Upper lobe of right lung (tissue), 1 donor: ENCODE results near the gene SLC6A13. TPM values are rescaled to one million over a fixed set of nuclear protein-coding genes. Genes with fewer than 3 reads are reported as not detected.

ENCODE experiments used
- ATAC-seq: fragments of 200-7000 bp; cut with Tn5 transposase; one replicate; pipeline ENCODE4 v1.9.1; 2020; ENCODE audit warnings: mild to moderate bottlenecking, moderate library complexity
- DNase-seq: peaks from one replicate; pipeline ENCODE4 v3.0.0-alpha.2; 2020
- H3K27ac ChIP-seq: fragments of 200-600 bp; one replicate; pipeline ENCODE4 v1.8.0; 2022
- H3K27me3 ChIP-seq: fragments of 200-600 bp; one replicate; pipeline ENCODE4 v1.8.0; 2022; ENCODE audit warnings: mild to moderate bottlenecking
- H3K36me3 ChIP-seq: fragments of 200-600 bp; one replicate; pipeline ENCODE4 v1.8.0; 2022
- H3K4me1 ChIP-seq: fragments of 200-600 bp; one replicate; pipeline ENCODE4 v1.8.0; 2022
- H3K4me3 ChIP-seq: fragments of 200-600 bp; one replicate; pipeline ENCODE4 v1.8.0; 2022; ENCODE audit warnings: mild to moderate bottlenecking
- H3K9me3 ChIP-seq: fragments of 200-600 bp; one replicate; pipeline ENCODE4 v1.8.0; 2022
- CTCF ChIP-seq: fragments of 200-600 bp; IDR thresholded peaks from one replicate; pipeline ENCODE4 v1.8.0; 2022; ENCODE audit warnings: antibody characterized with exemption
- intact Hi-C: fragments of 100-400 bp; cut with DNase I; formaldehyde crosslinking; loops from one replicate; pipeline ENCODE4 v1.11.0; 2022
- total RNA-seq: library from RNA; stranded (reverse); fragmentation: NEBNext Ultra II Directional; extraction: Animal tissue kit (Norgen Biotek cat#: 25700); gene quantifications from one replicate; pipeline ENCODE4 v1.2.1, GENCODE V29; 2021
- donor health status: DM: no; HTN: yes; CAD: no; lungs with severe emphysema.

Gene SLC6A13
- total RNA-seq, 1 donor from 2014 or later: 3.9 TPM

- Histone ChIP-seq H3K4me3 (no peak overlapping the region), H3K36me3 (no peaks in the 10 kb centered on the region), H3K9me3 (no peaks in the 10 kb centered on the region), H3K27ac (no peak overlapping the region), H3K27me3 (peaks cover 6% of the 10 kb centered on the region), H3K4me1 (no peaks in the 10 kb centered on the region)
- TF ChIP-seq CTCF: no peak
- intact Hi-C loops: no loop called here
- no peak for ATAC-seq
- no peak for DNase-seq
Observed at GRCh38 chr12:254912-255311, 7.7 kb downstream of the SLC6A13 start.

GRCh38 chr12:254039-254438 is 8.6 kb downstream of the SLC6A13 start:
- intact Hi-C loops: no loop called here
- Histone ChIP-seq H3K4me1 (no peaks in the 10 kb centered on the region), H3K36me3 (no peaks in the 10 kb centered on the region), H3K4me3 (no peak overlapping the region), H3K9me3 (no peaks in the 10 kb centered on the region), H3K27me3 (peaks cover 6% of the 10 kb centered on the region), H3K27ac (no peak overlapping the region)
- no peak for ATAC-seq
- no peak for DNase-seq
- no peak for TF ChIP-seq CTCF

- intact Hi-C loops: no loop called here
- no peak overlapping the region for H3K4me3 ChIP-seq
- H3K27me3 ChIP-seq: peaks cover 6% of the 10 kb centered on the region
- no peak for DNase-seq
- no peaks in the 10 kb centered on the region for H3K4me1 ChIP-seq
- no peak overlapping the region for H3K27ac ChIP-seq
- TF ChIP-seq CTCF: no peak
- H3K36me3 ChIP-seq: no peaks in the 10 kb centered on the region
- no peak for ATAC-seq
- H3K9me3 ChIP-seq: no peaks in the 10 kb centered on the region
Observed at GRCh38 chr12:253116-253831, 9.4 kb downstream of the SLC6A13 start.

GRCh38 chr12:252636-253035 is 10.0 kb downstream of the SLC6A13 start:
- Histone ChIP-seq H3K36me3 (no peaks in the 10 kb centered on the region), H3K9me3 (no peaks in the 10 kb centered on the region), H3K4me3 (no peak overlapping the region), H3K4me1 (no peaks in the 10 kb centered on the region), H3K27ac (no peak overlapping the region), H3K27me3 (no peaks in the 10 kb centered on the region)
- ATAC-seq (no peak), DNase-seq (no peak)
- intact Hi-C loops: no loop called here
- TF ChIP-seq CTCF: no peak

GRCh38 chr12:247271-247670 is 15.4 kb downstream of the SLC6A13 start:
- ATAC-seq (no peak), DNase-seq (no peak)
- intact Hi-C loops: no loop called here
- H3K9me3 ChIP-seq: no peaks in the 10 kb centered on the region
- no peak overlapping the region for H3K27ac ChIP-seq
- H3K27me3 ChIP-seq: no peaks in the 10 kb centered on the region
- no peak for TF ChIP-seq CTCF
- H3K4me1 ChIP-seq: no peaks in the 10 kb centered on the region
- H3K36me3 ChIP-seq: no peaks in the 10 kb centered on the region
- H3K4me3 ChIP-seq: no peak overlapping the region

- intact Hi-C loops: no loop called here
- Histone ChIP-seq H3K36me3 (no peaks in the 10 kb centered on the region), H3K27ac (no peak overlapping the region), H3K27me3 (no peaks in the 10 kb centered on the region), H3K9me3 (no peaks in the 10 kb centered on the region), H3K4me3 (no peak overlapping the region), H3K4me1 (no peaks in the 10 kb centered on the region)
- no peak for TF ChIP-seq CTCF
- DNase-seq: no peak
- no peak for ATAC-seq
Observed at GRCh38 chr12:243381-243780, 19.3 kb downstream of the SLC6A13 start.
